Measurements from ENCODE around the gene GRPEL1. TPM values are rescaled to one million over a fixed set of nuclear protein-coding genes. Genes with fewer than 3 reads are reported as not detected.
A peak's percentile ranks its signal among the peaks of the same experiment; 100 is the strongest.

The GRPEL1 gene
- total and polyA plus RNA-seq, 9 of the 15 experiments (the other 6 are each of a cell fraction or from before 2014, with no cell fraction given): 43.4 to 192 (median 86.6) TPM

DNA sequence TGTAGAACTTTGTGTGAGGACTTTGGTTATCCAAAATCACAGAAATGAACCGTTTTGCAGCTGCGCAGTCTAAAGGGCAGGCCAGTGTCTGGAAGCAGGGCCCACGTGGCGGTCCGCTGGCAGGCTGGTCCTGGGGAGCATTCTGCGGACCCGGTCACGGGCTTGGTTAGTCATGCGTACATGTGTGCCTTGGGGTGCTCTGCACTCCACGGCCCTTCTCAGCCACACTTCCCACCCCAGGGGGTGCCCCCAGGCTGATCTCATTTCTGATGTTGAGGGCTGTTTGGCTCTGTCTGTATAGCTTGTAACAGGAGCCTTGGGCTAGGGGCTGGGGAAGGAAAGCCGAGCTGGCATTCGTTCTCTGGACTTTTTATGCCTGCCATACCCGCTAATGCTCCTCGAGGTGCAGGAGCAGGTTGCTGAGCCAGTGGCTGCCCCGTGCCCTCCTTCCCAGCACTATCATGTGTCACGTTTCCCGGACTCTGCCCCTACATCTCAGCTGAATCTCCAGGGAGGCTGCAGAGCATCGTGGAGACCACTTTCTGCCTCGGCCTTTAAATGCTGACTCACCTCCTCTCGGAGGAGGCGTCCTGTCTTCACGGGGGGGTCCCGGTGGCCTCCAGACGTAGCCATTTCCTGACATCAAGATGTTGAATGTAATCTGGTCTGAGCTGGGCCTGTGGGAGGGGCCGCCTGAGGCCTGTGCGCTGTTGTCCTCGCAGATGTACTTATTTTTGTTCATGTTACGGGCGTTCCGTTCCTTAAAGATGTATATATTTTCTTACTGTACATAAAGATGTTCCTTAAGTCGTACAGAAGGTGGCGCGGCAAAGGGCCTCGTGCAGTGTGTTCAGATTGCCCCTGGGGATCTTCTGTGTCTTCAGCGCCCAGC lies 36.1 kb downstream of the GRPEL1 start (continued):
- TF ChIP-seq REST (IDR thresholded peaks at IDR 0.05; ENCODE audit: borderline replicate concordance) (peak; percentile 94), REST (CRISPR knock-in tag; IDR thresholded peaks at IDR 0.05; ENCODE audit: low read depth) (no peak), MAFF (IDR thresholded peaks at IDR 0.05; ENCODE audit: low read length) (peak; percentile 91), ARID1B (IDR thresholded peaks at IDR 0.05) (peak; percentile 85), ZEB2 (IDR thresholded peaks at IDR 0.05) (no peak), RBFOX2 (IDR thresholded peaks at IDR 0.05; ENCODE audit: low read depth, low read length) (peak; percentile 34; the same call in 1 of the 2 replicates), FOXM1 (IDR thresholded peaks at IDR 0.05; ENCODE audit: low read depth) (peak; percentile 80), FOXM1 (CRISPR knock-in tag; IDR thresholded peaks at IDR 0.05; ENCODE audit: low read depth) (no peak), FOSL1 (tag; conservative IDR thresholded peaks at IDR 0.05) (peak; percentile 62), CHCHD3 (CRISPR knock-in tag; IDR thresholded peaks at IDR 0.05) (no peak), ZBTB7A (IDR thresholded peaks at IDR 0.05; ENCODE audit: borderline replicate concordance, control insufficient read depth, low read depth, low read length) (peak; percentile 78; the same call in 1 of the 2 replicates), NEUROD1 (IDR thresholded peaks at IDR 0.05; ENCODE audit: borderline replicate concordance, low read depth, low read length, partially characterized antibody) (peak; percentile 26)
- TF ChIP-seq, protein P1, sequence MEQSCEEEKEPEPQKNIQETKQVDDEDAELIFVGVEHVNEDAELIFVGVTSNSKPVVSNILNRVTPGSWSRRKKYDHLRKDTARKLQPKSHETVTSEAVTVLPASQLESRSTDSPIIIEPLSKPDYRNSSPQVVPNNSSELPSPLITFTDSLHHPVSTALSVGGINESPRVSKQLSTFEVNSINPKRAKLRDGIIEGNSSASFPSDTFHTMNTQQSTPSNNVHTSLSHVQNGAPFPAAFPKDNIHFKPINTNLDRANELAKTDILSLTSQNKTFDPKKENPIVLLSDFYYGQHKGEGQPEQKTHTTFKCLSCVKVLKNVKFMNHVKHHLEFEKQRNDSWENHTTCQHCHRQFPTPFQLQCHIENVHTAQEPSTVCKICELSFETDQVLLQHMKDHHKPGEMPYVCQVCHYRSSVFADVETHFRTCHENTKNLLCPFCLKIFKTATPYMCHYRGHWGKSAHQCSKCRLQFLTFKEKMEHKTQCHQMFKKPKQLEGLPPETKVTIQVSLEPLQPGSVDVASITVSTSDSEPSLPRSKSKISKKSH (CRISPR knock-in tag; IDR thresholded peaks at IDR 0.05): no peak
- TF ChIP-seq, protein P2, sequence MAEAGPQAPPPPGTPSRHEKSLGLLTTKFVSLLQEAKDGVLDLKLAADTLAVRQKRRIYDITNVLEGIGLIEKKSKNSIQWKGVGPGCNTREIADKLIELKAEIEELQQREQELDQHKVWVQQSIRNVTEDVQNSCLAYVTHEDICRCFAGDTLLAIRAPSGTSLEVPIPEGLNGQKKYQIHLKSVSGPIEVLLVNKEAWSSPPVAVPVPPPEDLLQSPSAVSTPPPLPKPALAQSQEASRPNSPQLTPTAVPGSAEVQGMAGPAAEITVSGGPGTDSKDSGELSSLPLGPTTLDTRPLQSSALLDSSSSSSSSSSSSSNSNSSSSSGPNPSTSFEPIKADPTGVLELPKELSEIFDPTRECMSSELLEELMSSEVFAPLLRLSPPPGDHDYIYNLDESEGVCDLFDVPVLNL (CRISPR knock-in tag; IDR thresholded peaks at IDR 0.05; ENCODE audit: low read depth): no peak
- TF ChIP-seq, protein P3, sequence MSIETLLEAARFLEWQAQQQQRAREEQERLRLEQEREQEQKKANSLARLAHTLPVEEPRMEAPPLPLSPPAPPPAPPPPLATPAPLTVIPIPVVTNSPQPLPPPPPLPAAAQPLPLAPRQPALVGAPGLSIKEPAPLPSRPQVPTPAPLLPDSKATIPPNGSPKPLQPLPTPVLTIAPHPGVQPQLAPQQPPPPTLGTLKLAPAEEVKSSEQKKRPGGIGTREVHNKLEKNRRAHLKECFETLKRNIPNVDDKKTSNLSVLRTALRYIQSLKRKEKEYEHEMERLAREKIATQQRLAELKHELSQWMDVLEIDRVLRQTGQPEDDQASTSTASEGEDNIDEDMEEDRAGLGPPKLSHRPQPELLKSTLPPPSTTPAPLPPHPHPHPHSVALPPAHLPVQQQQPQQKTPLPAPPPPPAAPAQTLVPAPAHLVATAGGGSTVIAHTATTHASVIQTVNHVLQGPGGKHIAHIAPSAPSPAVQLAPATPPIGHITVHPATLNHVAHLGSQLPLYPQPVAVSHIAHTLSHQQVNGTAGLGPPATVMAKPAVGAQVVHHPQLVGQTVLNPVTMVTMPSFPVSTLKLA (conservative IDR thresholded peaks at IDR 0.05): peak; percentile 52 to 80

Data from K562 (cell line).